Neuron (in vitro differentiated cells): ENCODE measurements around the gene IMMP1L.
"Not testable (repeated sequence)": the region's sequence is repeated elsewhere in the genome, so short reads cannot be mapped to it uniquely, and the experiment has no call there.

ENCODE experiments used
- H2AFZ ChIP-seq: one replicate; pipeline ENCODE4 v1.6.1; 2013; ENCODE audit warnings: low read depth, mild to moderate bottlenecking, inconsistent platforms, low read length, moderate library complexity
- H3K27me3 ChIP-seq: one replicate; pipeline ENCODE4 v1.6.1; 2013; ENCODE audit warnings: low read length; ENCODE audit not compliant: insufficient read depth
- H3K36me3 ChIP-seq: one replicate; pipeline ENCODE4 v1.6.1; 2013; ENCODE audit warnings: low read length; ENCODE audit not compliant: insufficient read depth
- H3K4me1 ChIP-seq: one replicate; pipeline ENCODE4 v1.6.1; 2013; ENCODE audit warnings: low read length; ENCODE audit not compliant: insufficient read depth
- H3K4me3 ChIP-seq: 2 replicates; pipeline ENCODE4 v1.5.1; 2013; ENCODE audit warnings: mild to moderate bottlenecking, low read length, moderate library complexity
- H3K9me3 ChIP-seq: one replicate; pipeline ENCODE4 v1.6.1; 2013; ENCODE audit warnings: low read length

IMMP1L gene

GRCh38 chr11:31493762-31494161 lies 15.7 kb downstream of the IMMP1L start:
- H3K27me3 ChIP-seq, H3K4me3 ChIP-seq, H3K4me1 ChIP-seq, H2AFZ ChIP-seq: not testable (repeated sequence)
- Histone ChIP-seq H3K9me3 (peaks cover 15% of the 10 kb centered on the region), H3K36me3 (peaks cover 15% of the 10 kb centered on the region)

- H3K4me1 ChIP-seq = no peaks in the 10 kb centered on the region
- H3K9me3 ChIP-seq = peaks cover 15% of the 10 kb centered on the region
- peaks cover 15% of the 10 kb centered on the region for H3K36me3 ChIP-seq
- H2AFZ ChIP-seq = no peak overlapping the region
- H3K27me3 ChIP-seq = no peaks in the 10 kb centered on the region
- H3K4me3 ChIP-seq = no peak overlapping the region
These were observed 16.2 kb downstream of the IMMP1L start for GRCh38 chr11:31493235-31493634.

- Histone ChIP-seq H3K27me3 (no peaks in the 10 kb centered on the region), H2AFZ (no peak overlapping the region), H3K9me3 (peaks cover 15% of the 10 kb centered on the region), H3K4me3 (no peak overlapping the region), H3K4me1 (no peaks in the 10 kb centered on the region), H3K36me3 (peaks cover 20% of the 10 kb centered on the region)
These were observed 17.0 kb downstream of the IMMP1L start for GRCh38 chr11:31492320-31492913.

GRCh38 chr11:31487848-31488247 lies 21.6 kb downstream of the IMMP1L start:
- Histone ChIP-seq H3K36me3 (peaks cover 10% of the 10 kb centered on the region), H2AFZ (no peak overlapping the region), H3K4me3 (no peak overlapping the region), H3K9me3 (peaks cover 3% of the 10 kb centered on the region), H3K4me1 (no peaks in the 10 kb centered on the region), H3K27me3 (no peaks in the 10 kb centered on the region)

GRCh38 chr11:31484497-31484896 lies 24.9 kb downstream of the IMMP1L start:
- Histone ChIP-seq H3K27me3 (no peaks in the 10 kb centered on the region), H3K4me1 (peaks cover 8% of the 10 kb centered on the region), H3K4me3 (no peak overlapping the region), H3K9me3 (no peaks in the 10 kb centered on the region), H3K36me3 (peaks cover 10% of the 10 kb centered on the region), H2AFZ (no peak overlapping the region)

- H2AFZ ChIP-seq = no peak overlapping the region
- no peak overlapping the region for H3K4me3 ChIP-seq
- no peaks in the 10 kb centered on the region for H3K27me3 ChIP-seq
- H3K9me3 ChIP-seq = no peaks in the 10 kb centered on the region
- no peaks in the 10 kb centered on the region for H3K36me3 ChIP-seq
- peaks cover 14% of the 10 kb centered on the region for H3K4me1 ChIP-seq
These were observed 28.5 kb downstream of the IMMP1L start for GRCh38 chr11:31480930-31481329.

- H3K27me3 ChIP-seq = no peaks in the 10 kb centered on the region
- H3K9me3 ChIP-seq = no peaks in the 10 kb centered on the region
- no peaks in the 10 kb centered on the region for H3K36me3 ChIP-seq
- H3K4me3 ChIP-seq = no peak overlapping the region
- peaks cover 14% of the 10 kb centered on the region for H3K4me1 ChIP-seq
- H2AFZ ChIP-seq = no peak overlapping the region
These were observed 30.4 kb downstream of the IMMP1L start for GRCh38 chr11:31479066-31479465.

GRCh38 chr11:31478223-31478590 lies 31.2 kb downstream of the IMMP1L start:
- H2AFZ ChIP-seq = no peak overlapping the region
- H3K4me3 ChIP-seq = no peak overlapping the region
- H3K27me3 ChIP-seq = no peaks in the 10 kb centered on the region
- H3K36me3 ChIP-seq = no peaks in the 10 kb centered on the region
- H3K9me3 ChIP-seq = no peaks in the 10 kb centered on the region
- peaks cover 14% of the 10 kb centered on the region for H3K4me1 ChIP-seq

GRCh38 chr11:31477528-31478222 lies 31.7 kb downstream of the IMMP1L start:
- Histone ChIP-seq H3K9me3 (no peaks in the 10 kb centered on the region), H3K27me3 (no peaks in the 10 kb centered on the region), H3K36me3 (no peaks in the 10 kb centered on the region), H3K4me3 (no peak overlapping the region), H2AFZ (no peak overlapping the region), H3K4me1 (peaks cover 14% of the 10 kb centered on the region)

- no peaks in the 10 kb centered on the region for H3K9me3 ChIP-seq
- H3K4me1 ChIP-seq = peaks cover 5% of the 10 kb centered on the region
These were observed 35.3 kb downstream of the IMMP1L start for GRCh38 chr11:31474083-31474482.

GRCh38 chr11:31464436-31464835 lies 45.0 kb downstream of the IMMP1L start:
- no peaks in the 10 kb centered on the region for H3K27me3 ChIP-seq
- peaks cover 7% of the 10 kb centered on the region for H3K9me3 ChIP-seq
- peaks cover 13% of the 10 kb centered on the region for H3K36me3 ChIP-seq
- no peaks in the 10 kb centered on the region for H3K4me1 ChIP-seq
- no peak overlapping the region for H2AFZ ChIP-seq
- no peak overlapping the region for H3K4me3 ChIP-seq

More at GRCh38 chr11:31474083-31474482, 35.3 kb downstream of the IMMP1L start:
- H3K27me3 ChIP-seq = no peaks in the 10 kb centered on the region
- H3K4me3 ChIP-seq = no peak overlapping the region
- no peak overlapping the region for H2AFZ ChIP-seq
- peaks cover 3% of the 10 kb centered on the region for H3K36me3 ChIP-seq

GRCh38 chr11:31455177-31455576 lies 54.2 kb downstream of the IMMP1L start:
- Histone ChIP-seq H3K36me3 (peaks cover 26% of the 10 kb centered on the region), H3K9me3 (no peaks in the 10 kb centered on the region), H3K4me3 (no peak overlapping the region), H2AFZ (no peak overlapping the region), H3K4me1 (no peaks in the 10 kb centered on the region), H3K27me3 (no peaks in the 10 kb centered on the region)

- Histone ChIP-seq H2AFZ (no peak overlapping the region), H3K36me3 (peaks cover 24% of the 10 kb centered on the region), H3K4me1 (no peaks in the 10 kb centered on the region), H3K9me3 (no peaks in the 10 kb centered on the region), H3K27me3 (no peaks in the 10 kb centered on the region), H3K4me3 (no peak overlapping the region)
These were observed 58.6 kb downstream of the IMMP1L start for GRCh38 chr11:31450841-31451240.

- Histone ChIP-seq H3K27me3 (no peaks in the 10 kb centered on the region), H3K4me1 (no peaks in the 10 kb centered on the region), H3K9me3 (no peaks in the 10 kb centered on the region), H3K4me3 (no peak overlapping the region), H2AFZ (no peak overlapping the region), H3K36me3 (peaks cover 15% of the 10 kb centered on the region)
These were observed 60.4 kb downstream of the IMMP1L start for GRCh38 chr11:31449040-31449439.
